SU-DHL-6 (cell line): ENCODE measurements around the gene FIGLA.

ENCODE experiments used
- H2AFZ ChIP-seq: fragments of 200-600 bp; sonication (generic); 2 replicates; pipeline ENCODE4 v1.6.1; 2014; ENCODE audit warnings: low read depth, mild to moderate bottlenecking, moderate library complexity, mixed read lengths, antibody characterized with exemption, low read length; ENCODE audit not compliant: severe bottlenecking
- H3F3A ChIP-seq: fragments of 200-600 bp; shearing (Covaris generic); 2 replicates; pipeline ENCODE4 v1.6.0; 2016; ENCODE audit warnings: antibody characterized with exemption, mild to moderate bottlenecking; ENCODE audit not compliant: insufficient read depth
- H3K27ac ChIP-seq: fragments of 200-600 bp; sonication (generic); 2 replicates; pipeline ENCODE4 v1.5.1; 2016; ENCODE audit warnings: low read depth, mild to moderate bottlenecking, low read length, moderate library complexity, mixed read lengths
- H3K27me3 ChIP-seq: fragments of 200-600 bp; sonication (generic), shearing (Covaris generic); 2 replicates; pipeline ENCODE4 v1.6.0; 2014; ENCODE audit warnings: mild to moderate bottlenecking, low read length
- H3K36me3 ChIP-seq: fragments of 200-600 bp; sonication (generic); 2 replicates; pipeline ENCODE4 v1.6.1; 2014; ENCODE audit warnings: mild to moderate bottlenecking, low read length, mixed read lengths
- H3K4me2 ChIP-seq: fragments of 300-600, 200-600 bp; shearing (Covaris generic), sonication (generic); 2 replicates; pipeline ENCODE4 v1.6.0; 2014; ENCODE audit warnings: low read length, low read depth, mild to moderate bottlenecking; ENCODE audit not compliant: poor library complexity, severe bottlenecking
- H3K4me3 ChIP-seq: fragments of 200-600 bp; sonication (generic); 2 replicates; pipeline ENCODE4 v1.5.1; 2014; ENCODE audit warnings: antibody characterized with exemption, low read length, mild to moderate bottlenecking, mixed read lengths; ENCODE audit not compliant: insufficient read depth, poor library complexity, severe bottlenecking
- H3K79me2 ChIP-seq: fragments of 200-600 bp; sonication (generic); 2 replicates; pipeline ENCODE4 v1.6.1; 2014; ENCODE audit warnings: mild to moderate bottlenecking, low read length, moderate library complexity; ENCODE audit not compliant: insufficient read depth
- H3K9ac ChIP-seq: fragments of 200-600 bp; sonication (generic); 2 replicates; pipeline ENCODE4 v1.7.0; 2014; ENCODE audit warnings: mild to moderate bottlenecking, low read length
- H3K9me2 ChIP-seq: fragments of 200-600 bp; sonication (generic); replicated peaks from 2 replicates; pipeline ENCODE4 v1.6.1; 2014; ENCODE audit warnings: low read length; ENCODE audit not compliant: insufficient read depth
- H3K9me3 ChIP-seq: fragments of 200-600 bp; sonication (generic); 2 replicates; pipeline ENCODE4 v1.6.1; 2014; ENCODE audit warnings: low read length, mixed read lengths; ENCODE audit not compliant: insufficient read depth
- H4K20me1 ChIP-seq: fragments of 200-600 bp; sonication (generic); 2 replicates; pipeline ENCODE4 v1.6.1; 2014; ENCODE audit warnings: low read depth, mild to moderate bottlenecking, antibody characterized with exemption, low read length, moderate library complexity, mixed read lengths
- CTCF ChIP-seq: fragments of 200-600 bp; sonication (generic); IDR thresholded peaks from one replicate; pipeline ENCODE4 v1.5.1; 2017; ENCODE audit warnings: antibody characterized with exemption, mild to moderate bottlenecking, low read length, moderate library complexity; ENCODE audit not compliant: insufficient read depth, poor library complexity, severe bottlenecking
- EZH2phosphoT487 ChIP-seq: fragments of 200-600 bp; sonication (generic), shearing (Covaris generic); conservative IDR thresholded peaks from 2 replicates; pipeline ENCODE4 v1.6.1; 2018; ENCODE audit warnings: mild to moderate bottlenecking, antibody characterized with exemption, low read length, moderate library complexity, mixed read lengths

FIGLA gene

GRCh38 chr2:70784320-70784719, 6.1 kb downstream of the FIGLA start:
- TF ChIP-seq EZH2phosphoT487 (no peak), CTCF (no peak)
- Histone ChIP-seq H3K79me2 (no peaks in the 10 kb centered on the region), H3K4me2 (no peak overlapping the region), H3K9me2 (no peaks in the 10 kb centered on the region), H2AFZ (no peak overlapping the region), H3F3A (no peaks in the 10 kb centered on the region), H3K9ac (no peak overlapping the region), H3K9me3 (no peaks in the 10 kb centered on the region), H3K27ac (no peak overlapping the region), H3K36me3 (no peaks in the 10 kb centered on the region), H3K27me3 (no peaks in the 10 kb centered on the region), H4K20me1 (no peaks in the 10 kb centered on the region), H3K4me3 (no peak overlapping the region)

GRCh38 chr2:70779911-70780545, 10.4 kb downstream of the FIGLA start:
- Histone ChIP-seq H3K27me3 (no peaks in the 10 kb centered on the region), H3F3A (no peaks in the 10 kb centered on the region), H3K79me2 (no peaks in the 10 kb centered on the region), H3K9me3 (no peaks in the 10 kb centered on the region), H3K4me3 (no peak overlapping the region), H3K4me2 (no peak overlapping the region), H3K9ac (no peak overlapping the region), H3K36me3 (no peaks in the 10 kb centered on the region), H2AFZ (no peak overlapping the region), H4K20me1 (no peaks in the 10 kb centered on the region), H3K27ac (no peak overlapping the region), H3K9me2 (no peaks in the 10 kb centered on the region)
- TF ChIP-seq EZH2phosphoT487 (no peak), CTCF (no peak)

- no peaks in the 10 kb centered on the region for H4K20me1 ChIP-seq
- H3K27ac ChIP-seq, result no peak overlapping the region
- no peaks in the 10 kb centered on the region for H3K36me3 ChIP-seq
- TF ChIP-seq CTCF (no peak), EZH2phosphoT487 (no peak)
- H3K9me2 ChIP-seq, result no peaks in the 10 kb centered on the region
- no peaks in the 10 kb centered on the region for H3K79me2 ChIP-seq
- no peak overlapping the region for H3K4me2 ChIP-seq
- no peaks in the 10 kb centered on the region for H3F3A ChIP-seq
- no peaks in the 10 kb centered on the region for H3K27me3 ChIP-seq
- H3K9ac ChIP-seq, result no peak overlapping the region
- no peak overlapping the region for H3K4me3 ChIP-seq
- no peak overlapping the region for H2AFZ ChIP-seq
- H3K9me3 ChIP-seq, result no peaks in the 10 kb centered on the region
Observed at GRCh38 chr2:70779491-70779890, 11.0 kb downstream of the FIGLA start.
